Measurements from ENCODE around the gene C5AR2.
"Not testable (repeated sequence)": the region's sequence is repeated elsewhere in the genome, so short reads cannot be mapped to it uniquely, and the experiment has no call there.

The C5AR2 gene

GRCh38 chr19:47379381-47379938, 47.5 kb downstream of the C5AR2 start:
- H3K9ac ChIP-seq (ENCODE audit: low read depth, low read length) = no peak overlapping the region
- H3K4me3 ChIP-seq (ENCODE audit: low read length) = no peak overlapping the region
- H3K27me3 ChIP-seq (ENCODE audit: control insufficient read depth, insufficient read depth, low read length) = no peaks in the 10 kb centered on the region
- peaks cover 69% of the 10 kb centered on the region for H3K36me3 ChIP-seq (ENCODE audit: insufficient read depth, low read length)
- H3K9me3 ChIP-seq (replicated peaks; ENCODE audit: low read length) = no peaks in the 10 kb centered on the region
- peaks cover 6% of the 10 kb centered on the region for H3K4me1 ChIP-seq (ENCODE audit: control insufficient read depth, insufficient read depth, low read length)
- peak overlapping the region; percentile 27 for H3K4me2 ChIP-seq (ENCODE audit: low read length)

- peaks cover 6% of the 10 kb centered on the region for H3K4me1 ChIP-seq (ENCODE audit: control insufficient read depth, insufficient read depth, low read length)
- no peak overlapping the region for H3K4me3 ChIP-seq (ENCODE audit: low read length)
- H3K4me2 ChIP-seq (ENCODE audit: low read length) = no peak overlapping the region
- H3K36me3 ChIP-seq (ENCODE audit: insufficient read depth, low read length) = peaks cover 58% of the 10 kb centered on the region
- no peaks in the 10 kb centered on the region for H3K9me3 ChIP-seq (replicated peaks; ENCODE audit: low read length)
- H3K27me3 ChIP-seq (ENCODE audit: control insufficient read depth, insufficient read depth, low read length) = peaks cover 1% of the 10 kb centered on the region
- no peak overlapping the region for H3K9ac ChIP-seq (ENCODE audit: low read depth, low read length)
Observed at GRCh38 chr19:47380559-47380958, 48.6 kb downstream of the C5AR2 start.

- Histone ChIP-seq H3K27me3 (ENCODE audit: control insufficient read depth, insufficient read depth, low read length) (peaks cover 3% of the 10 kb centered on the region), H3K9me3 (replicated peaks; ENCODE audit: low read length) (no peaks in the 10 kb centered on the region), H3K9ac (ENCODE audit: low read depth, low read length) (no peak overlapping the region), H3K4me1 (ENCODE audit: control insufficient read depth, insufficient read depth, low read length) (peaks cover 6% of the 10 kb centered on the region), H3K36me3 (ENCODE audit: insufficient read depth, low read length) (peaks cover 53% of the 10 kb centered on the region), H3K4me2 (ENCODE audit: low read length) (no peak overlapping the region), H3K4me3 (ENCODE audit: low read length) (no peak overlapping the region)
Observed at GRCh38 chr19:47381121-47381520, 49.1 kb downstream of the C5AR2 start.

GRCh38 chr19:47381653-47382279, 49.8 kb downstream of the C5AR2 start:
- H3K27me3 ChIP-seq (ENCODE audit: control insufficient read depth, insufficient read depth, low read length) = peaks cover 3% of the 10 kb centered on the region
- no peak overlapping the region for H3K4me2 ChIP-seq (ENCODE audit: low read length)
- H3K9me3 ChIP-seq (replicated peaks; ENCODE audit: low read length) = no peaks in the 10 kb centered on the region
- H3K4me1 ChIP-seq (ENCODE audit: control insufficient read depth, insufficient read depth, low read length) = peaks cover 6% of the 10 kb centered on the region
- H3K36me3 ChIP-seq (ENCODE audit: insufficient read depth, low read length) = peaks cover 46% of the 10 kb centered on the region
- no peak overlapping the region for H3K9ac ChIP-seq (ENCODE audit: low read depth, low read length)
- H3K4me3 ChIP-seq (ENCODE audit: low read length) = no peak overlapping the region

GRCh38 chr19:47383890-47384289, 51.9 kb downstream of the C5AR2 start:
- not testable (repeated sequence) for H3K4me2 ChIP-seq (ENCODE audit: low read length); H3K27me3 ChIP-seq (ENCODE audit: control insufficient read depth, insufficient read depth, low read length); H3K9me3 ChIP-seq (replicated peaks; ENCODE audit: low read length); H3K4me1 ChIP-seq (ENCODE audit: control insufficient read depth, insufficient read depth, low read length); H3K4me3 ChIP-seq (ENCODE audit: low read length); H3K9ac ChIP-seq (ENCODE audit: low read depth, low read length)
- H3K36me3 ChIP-seq (ENCODE audit: insufficient read depth, low read length) = peaks cover 29% of the 10 kb centered on the region

GRCh38 chr19:47384533-47384932, 52.6 kb downstream of the C5AR2 start:
- H3K9me3 ChIP-seq (replicated peaks; ENCODE audit: low read length); H3K4me2 ChIP-seq (ENCODE audit: low read length); H3K4me3 ChIP-seq (ENCODE audit: low read length); H3K9ac ChIP-seq (ENCODE audit: low read depth, low read length); H3K4me1 ChIP-seq (ENCODE audit: control insufficient read depth, insufficient read depth, low read length); H3K27me3 ChIP-seq (ENCODE audit: control insufficient read depth, insufficient read depth, low read length): not testable (repeated sequence)
- peaks cover 29% of the 10 kb centered on the region for H3K36me3 ChIP-seq (ENCODE audit: insufficient read depth, low read length)

- H3K4me3 ChIP-seq (ENCODE audit: low read length); H3K27me3 ChIP-seq (ENCODE audit: control insufficient read depth, insufficient read depth, low read length); H3K9ac ChIP-seq (ENCODE audit: low read depth, low read length); H3K4me1 ChIP-seq (ENCODE audit: control insufficient read depth, insufficient read depth, low read length); H3K9me3 ChIP-seq (replicated peaks; ENCODE audit: low read length); H3K4me2 ChIP-seq (ENCODE audit: low read length): not testable (repeated sequence)
- H3K36me3 ChIP-seq (ENCODE audit: insufficient read depth, low read length) = peaks cover 10% of the 10 kb centered on the region
Observed at GRCh38 chr19:47386582-47386981, 54.6 kb downstream of the C5AR2 start.

- not testable (repeated sequence) for H3K4me3 ChIP-seq (ENCODE audit: low read length); H3K9ac ChIP-seq (ENCODE audit: low read depth, low read length); H3K4me2 ChIP-seq (ENCODE audit: low read length); H3K36me3 ChIP-seq (ENCODE audit: insufficient read depth, low read length); H3K9me3 ChIP-seq (replicated peaks; ENCODE audit: low read length); H3K27me3 ChIP-seq (ENCODE audit: control insufficient read depth, insufficient read depth, low read length); H3K4me1 ChIP-seq (ENCODE audit: control insufficient read depth, insufficient read depth, low read length)
Observed at GRCh38 chr19:47387623-47388022, 55.6 kb downstream of the C5AR2 start.

- H3K4me2 ChIP-seq (ENCODE audit: low read length); H3K9ac ChIP-seq (ENCODE audit: low read depth, low read length); H3K4me3 ChIP-seq (ENCODE audit: low read length); H3K36me3 ChIP-seq (ENCODE audit: insufficient read depth, low read length); H3K4me1 ChIP-seq (ENCODE audit: control insufficient read depth, insufficient read depth, low read length); H3K9me3 ChIP-seq (replicated peaks; ENCODE audit: low read length): not testable (repeated sequence)
- peaks cover 10% of the 10 kb centered on the region for H3K27me3 ChIP-seq (ENCODE audit: control insufficient read depth, insufficient read depth, low read length)
Observed at GRCh38 chr19:47388721-47389120, 56.7 kb downstream of the C5AR2 start.

- Histone ChIP-seq H3K9me3 (replicated peaks; ENCODE audit: low read length) (no peaks in the 10 kb centered on the region), H3K27me3 (ENCODE audit: control insufficient read depth, insufficient read depth, low read length) (peaks cover 11% of the 10 kb centered on the region), H3K4me3 (ENCODE audit: low read length) (no peak overlapping the region), H3K9ac (ENCODE audit: low read depth, low read length) (no peak overlapping the region), H3K4me1 (ENCODE audit: control insufficient read depth, insufficient read depth, low read length) (no peaks in the 10 kb centered on the region), H3K36me3 (ENCODE audit: insufficient read depth, low read length) (no peaks in the 10 kb centered on the region), H3K4me2 (ENCODE audit: low read length) (no peak overlapping the region)
Observed at GRCh38 chr19:47389150-47389556, 57.2 kb downstream of the C5AR2 start.

GRCh38 chr19:47390533-47391488, 58.8 kb downstream of the C5AR2 start:
- Histone ChIP-seq H3K4me1 (ENCODE audit: control insufficient read depth, insufficient read depth, low read length) (no peaks in the 10 kb centered on the region), H3K9ac (ENCODE audit: low read depth, low read length) (no peak overlapping the region), H3K9me3 (replicated peaks; ENCODE audit: low read length) (no peaks in the 10 kb centered on the region), H3K4me2 (ENCODE audit: low read length) (no peak overlapping the region), H3K36me3 (ENCODE audit: insufficient read depth, low read length) (no peaks in the 10 kb centered on the region), H3K27me3 (ENCODE audit: control insufficient read depth, insufficient read depth, low read length) (peaks cover 13% of the 10 kb centered on the region), H3K4me3 (ENCODE audit: low read length) (no peak overlapping the region)
